ENCODE data around the gene PUSL1.

PUSL1 gene

GRCh38 chr1:1333551-1334241 is 25.3 kb downstream of the PUSL1 start:
- TF ChIP-seq L3MBTL2 (conservative IDR thresholded peaks at IDR 0.05), result no peak
- TF ChIP-seq FOXM1 (IDR thresholded peaks at IDR 0.05; ENCODE audit: borderline replicate concordance), result no peak
- TF ChIP-seq FOXK2 (IDR thresholded peaks at IDR 0.05), result no peak
- TF ChIP-seq CTBP1 (IDR thresholded peaks at IDR 0.05; ENCODE audit: borderline replicate concordance), result no peak
- TF ChIP-seq SP1 (IDR thresholded peaks at IDR 0.05), result no peak
- no peak for TF ChIP-seq ARNT (IDR thresholded peaks at IDR 0.05)
- no peak for TF ChIP-seq LEF1 (IDR thresholded peaks at IDR 0.05; ENCODE audit: borderline replicate concordance)
- TF ChIP-seq BHLHE40 (IDR thresholded peaks at IDR 0.05; ENCODE audit: borderline replicate concordance), result no peak
- TF ChIP-seq ZNF384 (IDR thresholded peaks at IDR 0.05), result no peak
- no peak for TF ChIP-seq FOXA1 (IDR thresholded peaks at IDR 0.05)
- TF ChIP-seq ELF4 (IDR thresholded peaks at IDR 0.05), result no peak
- no peak for TF ChIP-seq SUZ12 (IDR thresholded peaks at IDR 0.05)
- no peak for DNase-seq (ENCODE audit: extremely low spot score)
- POLR2A ChIA-PET, result no interaction called here
- CTCF ChIA-PET, result no interaction called here

GRCh38 chr1:1334835-1335234 is 26.4 kb downstream of the PUSL1 start:
- CTCF ChIA-PET, result interaction anchor here (0.7 kb wide), 1 partner anchor 214 kb away, joined by 3 read pairs; no protein-coding TSS in a partner anchor
- POLR2A ChIA-PET, result interaction anchor here (1.2 kb wide), 1 partner anchor 13 kb away, joined by 5 read pairs; no protein-coding TSS in a partner anchor
- TF ChIP-seq TARDBP (IDR thresholded peaks at IDR 0.05) (no peak), BHLHE40 (IDR thresholded peaks at IDR 0.05; ENCODE audit: borderline replicate concordance) (no peak), SP1 (IDR thresholded peaks at IDR 0.05) (no peak), L3MBTL2 (conservative IDR thresholded peaks at IDR 0.05) (no peak), FOXK2 (IDR thresholded peaks at IDR 0.05) (no peak), FOXA1 (IDR thresholded peaks at IDR 0.05) (no peak), NFRKB (IDR thresholded peaks at IDR 0.05) (no peak), PKNOX1 (IDR thresholded peaks at IDR 0.05) (no peak), HDGF (IDR thresholded peaks at IDR 0.05; ENCODE audit: borderline replicate concordance) (no peak), CTBP1 (IDR thresholded peaks at IDR 0.05; ENCODE audit: borderline replicate concordance) (no peak), LEF1 (IDR thresholded peaks at IDR 0.05; ENCODE audit: borderline replicate concordance) (no peak), FOXM1 (IDR thresholded peaks at IDR 0.05; ENCODE audit: borderline replicate concordance) (no peak), SUZ12 (IDR thresholded peaks at IDR 0.05) (no peak), ELF4 (IDR thresholded peaks at IDR 0.05) (no peak), ZNF384 (IDR thresholded peaks at IDR 0.05) (no peak), ARNT (IDR thresholded peaks at IDR 0.05) (no peak)
- no peak for DNase-seq (ENCODE audit: extremely low spot score)

- no peak for DNase-seq (ENCODE audit: extremely low spot score)
- POLR2A ChIA-PET, result interaction anchor here (1.2 kb wide), 1 partner anchor 13 kb away, joined by 5 read pairs; no protein-coding TSS in a partner anchor
- TF ChIP-seq SUZ12 (IDR thresholded peaks at IDR 0.05) (no peak), ZNF384 (IDR thresholded peaks at IDR 0.05) (no peak), FOXM1 (IDR thresholded peaks at IDR 0.05; ENCODE audit: borderline replicate concordance) (no peak), FOXK2 (IDR thresholded peaks at IDR 0.05) (no peak), ELF4 (IDR thresholded peaks at IDR 0.05) (no peak), CTBP1 (IDR thresholded peaks at IDR 0.05; ENCODE audit: borderline replicate concordance) (no peak), L3MBTL2 (conservative IDR thresholded peaks at IDR 0.05) (no peak), LEF1 (IDR thresholded peaks at IDR 0.05; ENCODE audit: borderline replicate concordance) (no peak), PKNOX1 (IDR thresholded peaks at IDR 0.05) (no peak), NFRKB (IDR thresholded peaks at IDR 0.05) (no peak)
- CTCF ChIA-PET, result interaction anchor here (0.6 to 0.7 kb wide), 2 partner anchors 14 to 213 kb away, joined by 3 read pairs; no protein-coding TSS in a partner anchor
These were observed 26.9 kb downstream of the PUSL1 start for GRCh38 chr1:1335283-1335682.

- no peak for TF ChIP-seq SP1 (IDR thresholded peaks at IDR 0.05)
- no peak for TF ChIP-seq FOXA1 (IDR thresholded peaks at IDR 0.05)
- TF ChIP-seq SUZ12 (IDR thresholded peaks at IDR 0.05), result no peak
- TF ChIP-seq TARDBP (IDR thresholded peaks at IDR 0.05), result no peak
- POLR2A ChIA-PET, result interaction anchor here (0.9 to 1.2 kb wide), 2 partner anchors 12 kb away, joined by 4 to 5 read pairs; no protein-coding TSS in a partner anchor
- CTCF ChIA-PET, result interaction anchor here (0.6 kb wide), 1 partner anchor 15 kb away, joined by 3 read pairs; no protein-coding TSS in a partner anchor
- DNase-seq (ENCODE audit: extremely low spot score), result no peak
These were observed 27.4 kb downstream of the PUSL1 start for GRCh38 chr1:1335792-1336248.

GRCh38 chr1:1336446-1336845 is 28.0 kb downstream of the PUSL1 start:
- no peak for DNase-seq (ENCODE audit: extremely low spot score)
- ChIA-PET CTCF (no interaction called here), POLR2A (interaction anchor here (0.9 kb wide), 1 partner anchor 11 kb away, joined by 4 read pairs; no protein-coding TSS in a partner anchor)
- TF ChIP-seq FOXA1 (IDR thresholded peaks at IDR 0.05), result no peak
- TF ChIP-seq BHLHE40 (IDR thresholded peaks at IDR 0.05; ENCODE audit: borderline replicate concordance), result no peak
- no peak for TF ChIP-seq HDGF (IDR thresholded peaks at IDR 0.05; ENCODE audit: borderline replicate concordance)
- no peak for TF ChIP-seq TARDBP (IDR thresholded peaks at IDR 0.05)
- no peak for TF ChIP-seq ARNT (IDR thresholded peaks at IDR 0.05)
- no peak for TF ChIP-seq SP1 (IDR thresholded peaks at IDR 0.05)
- TF ChIP-seq FOXM1 (IDR thresholded peaks at IDR 0.05; ENCODE audit: borderline replicate concordance), result no peak
- no peak for TF ChIP-seq PKNOX1 (IDR thresholded peaks at IDR 0.05)
- TF ChIP-seq ZNF384 (IDR thresholded peaks at IDR 0.05), result no peak
- no peak for TF ChIP-seq CTBP1 (IDR thresholded peaks at IDR 0.05; ENCODE audit: borderline replicate concordance)
- TF ChIP-seq FOXK2 (IDR thresholded peaks at IDR 0.05), result no peak
- no peak for TF ChIP-seq ELF4 (IDR thresholded peaks at IDR 0.05)
- no peak for TF ChIP-seq NFRKB (IDR thresholded peaks at IDR 0.05)
- TF ChIP-seq LEF1 (IDR thresholded peaks at IDR 0.05; ENCODE audit: borderline replicate concordance), result no peak
- no peak for TF ChIP-seq L3MBTL2 (conservative IDR thresholded peaks at IDR 0.05)
- TF ChIP-seq SUZ12 (IDR thresholded peaks at IDR 0.05), result no peak

Measured in HEK293T (cell line).